Pulmonary artery endothelial cell (primary cell): Measurements from ENCODE around the gene SLC9A7. TPM values are rescaled to one million over a fixed set of nuclear protein-coding genes. Genes with fewer than 3 reads are reported as not detected.
"Not testable (repeated sequence)": the region's sequence is repeated elsewhere in the genome, so short reads cannot be mapped to it uniquely, and the experiment has no call there.

ENCODE experiments used
- DNase-seq: peaks from one replicate; pipeline ENCODE4 v3.0.0-alpha.2; 2011; ENCODE audit warnings: low read depth, low spot score
- total RNA-seq: library from RNA; depleted of rRNA; stranded (reverse); fragments of >200 nt; gene quantifications from 2 replicates; pipeline ENCODE4 v1.2.3, GENCODE V29; 2014

Gene SLC9A7
- total RNA-seq, 1 donor from 2014 or later = 35.6 TPM

DNA sequence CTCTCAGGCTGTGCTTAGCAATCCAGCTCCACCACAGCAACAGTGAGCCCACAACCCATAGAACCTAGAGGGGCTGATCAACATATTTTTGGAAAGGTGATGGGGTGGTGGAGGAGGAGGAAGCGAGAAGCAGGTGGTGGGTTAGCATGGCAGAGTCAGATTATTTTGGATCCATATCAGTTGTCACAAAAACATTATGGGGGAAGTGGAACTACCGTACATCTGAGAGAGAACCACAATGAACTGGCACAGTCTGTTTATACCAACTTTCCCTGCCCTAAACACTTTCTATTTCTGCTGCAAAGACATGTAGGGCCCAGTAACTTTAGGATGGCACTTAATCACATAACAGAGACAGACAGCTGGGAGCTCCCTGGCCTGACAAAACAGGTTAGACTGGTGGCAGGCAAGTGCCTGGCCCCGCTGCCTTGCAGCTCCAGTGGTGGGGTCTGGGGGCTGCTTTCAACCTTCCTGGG lies 4.3 kb downstream of the SLC9A7 start:
- DNase-seq = no peak

DNA sequence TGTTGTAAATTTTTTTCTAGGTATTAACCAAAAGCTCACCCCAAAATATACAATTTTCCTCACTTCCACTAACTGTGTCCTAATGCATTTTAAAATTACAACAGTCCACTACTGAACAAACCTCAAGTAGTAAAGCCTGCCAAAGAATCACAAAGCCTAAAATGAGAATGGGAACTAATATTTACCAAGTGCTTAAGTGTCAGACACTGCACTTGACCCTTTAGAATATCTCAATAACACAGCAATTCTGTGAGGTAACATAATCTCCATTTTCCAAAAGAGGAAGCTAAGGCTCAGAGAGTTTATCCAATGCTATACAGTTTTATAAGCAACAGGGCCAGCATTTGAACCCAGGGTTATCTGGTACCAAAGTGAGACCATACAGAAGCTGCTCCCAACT lies 4.9 kb downstream of the SLC9A7 start:
- no peak for DNase-seq

DNA sequence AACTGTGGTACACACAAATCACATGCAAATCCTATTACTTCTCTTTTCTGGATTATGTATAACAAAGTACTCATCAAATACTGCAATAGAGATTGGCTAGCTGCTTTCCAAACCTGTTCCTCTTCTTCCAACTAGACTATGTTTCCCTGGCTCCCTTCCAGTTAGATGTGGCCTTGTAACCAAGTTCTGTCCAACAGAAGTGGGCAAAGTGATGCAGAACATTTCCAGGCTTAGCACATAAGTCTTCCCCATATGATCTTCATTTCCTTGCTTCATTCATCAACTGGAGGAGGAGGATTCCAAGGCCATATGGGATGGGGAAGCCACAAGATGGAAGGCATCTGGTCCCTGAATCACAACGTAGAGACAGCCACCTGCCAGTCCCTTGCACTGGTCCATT lies 8.0 kb downstream of the SLC9A7 start:
- DNase-seq = no peak

DNA sequence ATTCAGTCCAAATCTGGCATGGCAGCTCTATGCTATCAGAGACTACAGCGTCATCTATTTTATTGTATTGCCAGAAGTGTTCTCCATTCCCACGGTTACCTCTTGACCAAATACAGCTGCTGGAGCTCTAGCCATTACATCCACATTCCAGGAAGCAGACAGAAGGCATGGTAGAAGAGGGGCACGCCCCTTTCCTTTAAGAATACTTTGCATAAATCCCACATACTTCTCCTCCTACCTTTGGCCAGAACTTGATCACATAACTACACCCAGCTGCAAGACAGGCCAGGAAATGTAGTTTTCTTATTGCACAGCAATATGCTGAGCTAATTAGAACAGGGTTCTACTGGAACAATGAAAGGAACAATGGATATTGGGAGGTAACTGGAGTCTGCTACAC lies 14.9 kb downstream of the SLC9A7 start:
- DNase-seq = no peak

DNA sequence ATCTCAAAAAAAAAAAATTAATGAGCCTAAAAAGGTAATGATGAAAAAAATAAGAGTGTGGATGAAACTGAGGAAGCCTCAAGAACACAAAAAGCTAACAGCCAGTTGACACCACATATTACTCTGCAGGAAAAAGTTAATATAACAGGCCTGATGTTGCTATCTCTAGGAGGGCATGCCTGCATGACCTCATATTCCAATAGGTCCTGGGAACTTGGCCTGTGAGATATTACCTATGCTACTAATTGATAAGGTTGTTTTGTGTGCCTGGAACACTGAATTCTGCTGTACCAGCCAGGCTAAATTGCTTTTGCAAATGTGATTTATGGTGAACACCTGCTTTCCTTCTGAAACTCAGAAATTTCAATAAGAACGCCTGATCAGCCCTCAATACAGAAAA lies 15.9 kb downstream of the SLC9A7 start:
- DNase-seq = no peak

DNA sequence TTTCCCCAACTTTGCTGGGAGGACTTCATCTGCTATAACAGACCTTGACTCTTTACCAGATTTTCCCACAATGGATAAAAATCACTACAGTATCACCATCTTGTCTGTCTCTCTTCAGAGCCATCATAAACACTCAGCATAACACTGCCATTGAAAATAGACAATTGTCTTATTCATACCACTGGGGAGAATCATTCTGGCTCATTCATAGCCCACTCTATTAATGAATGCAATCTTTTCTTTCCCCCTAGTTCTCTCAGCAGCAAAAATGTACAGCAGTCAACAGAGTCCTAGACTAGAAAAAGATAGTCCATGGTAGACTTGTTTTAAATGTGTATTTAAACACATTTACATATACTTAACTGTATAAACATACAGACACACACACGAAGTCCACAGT lies 19.2 kb downstream of the SLC9A7 start:
- no peak for DNase-seq

DNA sequence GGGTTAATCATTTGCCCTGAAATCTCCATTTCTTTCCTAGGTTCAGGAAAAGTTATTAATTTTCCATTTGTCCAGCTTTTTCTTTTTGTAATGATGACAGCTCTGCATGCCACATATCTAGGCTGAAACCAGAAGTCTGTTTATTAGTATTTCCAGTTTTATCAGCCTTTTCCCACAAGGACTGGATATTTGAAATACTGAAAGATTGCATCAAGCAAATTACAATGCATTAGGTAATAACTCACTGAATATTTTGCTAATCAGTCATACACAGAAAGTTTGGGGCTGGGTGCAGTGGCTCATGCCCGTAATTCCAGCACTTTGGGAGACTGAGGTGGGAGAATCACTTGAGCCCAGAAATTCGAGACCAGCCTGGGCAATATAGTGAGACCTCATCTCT lies 21.5 kb downstream of the SLC9A7 start:
- no peak for DNase-seq

DNA sequence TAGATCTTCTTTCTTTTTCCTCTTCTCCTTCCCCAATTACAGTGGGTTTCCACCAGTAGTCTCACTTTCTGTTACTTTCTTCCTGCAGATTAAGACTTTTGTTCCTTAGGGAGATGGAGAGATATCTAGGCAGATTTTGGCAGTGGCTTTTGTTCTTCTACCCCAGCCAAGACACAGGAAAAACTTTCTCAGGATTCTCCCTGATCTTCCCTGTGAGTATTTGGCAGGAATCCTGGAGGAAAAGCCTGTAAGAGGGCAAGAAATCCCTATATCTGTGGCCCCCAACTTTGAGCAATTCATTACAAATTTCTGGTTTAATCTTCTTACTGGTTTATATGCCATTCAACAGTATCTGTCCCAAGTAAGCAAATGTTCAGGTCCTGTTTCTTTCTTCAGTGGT lies 21.9 kb downstream of the SLC9A7 start:
- no peak for DNase-seq

DNA sequence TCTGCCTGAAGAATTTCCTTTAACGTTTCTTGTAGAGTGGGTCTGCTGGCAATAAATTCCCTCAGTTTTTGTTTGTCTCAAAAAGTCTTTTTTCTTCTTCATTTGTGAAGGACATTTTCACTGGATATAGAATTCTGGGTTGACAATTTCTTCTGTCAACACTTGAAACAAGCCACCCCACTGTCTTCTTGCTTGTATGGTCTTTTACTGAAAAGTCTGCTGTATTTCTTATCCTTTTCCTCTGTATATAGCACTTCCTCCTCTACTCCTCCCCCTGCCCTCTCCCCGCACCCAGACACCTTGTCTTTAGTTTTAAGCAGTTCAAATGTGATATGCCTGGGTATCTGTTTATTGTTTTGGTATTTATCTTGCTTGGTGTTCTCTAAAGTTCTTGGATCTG lies 23.3 kb downstream of the SLC9A7 start:
- no peak for DNase-seq

DNA sequence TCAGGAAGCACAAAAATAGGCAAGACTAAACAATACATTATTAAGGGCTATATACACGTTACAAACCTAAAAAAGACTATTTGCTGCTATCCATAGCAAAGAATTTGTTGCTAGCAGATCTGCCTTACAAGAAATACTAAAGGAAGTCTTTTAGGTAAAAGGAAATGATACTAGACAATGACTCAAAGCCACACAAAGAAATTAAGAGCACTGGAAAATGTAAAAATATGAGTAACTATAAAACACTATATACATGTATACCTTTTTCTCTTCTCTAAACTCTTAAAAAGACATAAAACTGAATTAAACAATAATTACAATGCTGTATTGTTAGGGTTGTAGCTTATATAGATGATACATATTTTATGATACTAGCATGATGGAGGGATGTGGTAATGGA lies 25.7 kb downstream of the SLC9A7 start:
- no peak for DNase-seq

DNA sequence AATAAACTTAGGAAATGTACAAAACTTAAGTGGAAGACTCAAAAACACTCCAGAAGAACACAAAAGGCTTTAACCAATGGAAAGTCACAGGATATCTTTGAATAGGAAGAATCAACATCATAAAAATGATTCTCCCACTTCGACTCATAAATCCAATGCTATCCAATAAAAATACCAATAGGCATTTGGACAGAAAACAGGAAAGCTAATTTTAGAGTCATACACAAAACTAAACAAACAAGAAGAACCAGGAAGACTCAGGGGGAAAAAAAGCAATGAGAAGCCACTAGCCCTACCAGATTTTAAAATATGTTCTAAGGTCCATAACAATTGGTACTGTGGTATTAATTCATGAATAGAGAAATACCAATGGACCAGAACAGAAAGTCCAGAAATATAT lies 28.2 kb downstream of the SLC9A7 start:
- DNase-seq = no peak

DNA sequence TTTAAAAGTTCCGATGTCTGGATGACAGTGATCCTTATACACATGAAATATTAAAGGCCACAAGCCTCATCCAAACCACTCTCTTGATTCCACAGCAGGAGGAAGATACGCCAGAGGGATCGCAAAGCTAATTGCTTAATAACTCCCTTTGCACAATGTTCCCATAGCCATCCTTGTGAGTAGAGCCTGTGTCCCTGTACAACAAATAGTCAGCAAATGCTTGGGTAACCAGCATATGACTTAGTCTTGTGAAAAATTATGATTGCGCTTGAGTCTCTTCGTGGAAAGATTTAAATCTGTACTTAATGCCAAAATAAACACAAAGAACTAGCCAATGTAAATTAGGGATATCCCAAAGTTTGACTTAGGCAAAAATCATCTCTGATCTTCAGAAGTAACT lies 31.5 kb downstream of the SLC9A7 start:
- DNase-seq = no peak

DNA sequence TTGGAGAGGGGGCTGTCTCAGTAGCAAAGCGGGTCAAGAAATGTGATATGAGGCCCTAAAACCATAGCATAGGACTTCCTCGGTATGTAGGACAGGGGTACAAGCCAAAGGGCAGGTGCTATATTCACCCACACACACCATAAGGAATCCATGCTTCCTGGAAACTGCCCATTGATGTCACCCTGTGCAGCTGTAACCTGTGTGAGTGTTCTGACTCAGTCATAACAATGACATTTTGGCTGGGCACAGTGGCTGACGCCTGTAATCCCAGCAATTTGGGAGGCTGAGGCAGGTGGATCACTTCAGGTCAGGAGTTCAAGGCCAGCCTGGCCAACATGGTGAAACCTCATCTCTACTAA lies 35.4 kb downstream of the SLC9A7 start:
- not testable (repeated sequence) for DNase-seq

DNA sequence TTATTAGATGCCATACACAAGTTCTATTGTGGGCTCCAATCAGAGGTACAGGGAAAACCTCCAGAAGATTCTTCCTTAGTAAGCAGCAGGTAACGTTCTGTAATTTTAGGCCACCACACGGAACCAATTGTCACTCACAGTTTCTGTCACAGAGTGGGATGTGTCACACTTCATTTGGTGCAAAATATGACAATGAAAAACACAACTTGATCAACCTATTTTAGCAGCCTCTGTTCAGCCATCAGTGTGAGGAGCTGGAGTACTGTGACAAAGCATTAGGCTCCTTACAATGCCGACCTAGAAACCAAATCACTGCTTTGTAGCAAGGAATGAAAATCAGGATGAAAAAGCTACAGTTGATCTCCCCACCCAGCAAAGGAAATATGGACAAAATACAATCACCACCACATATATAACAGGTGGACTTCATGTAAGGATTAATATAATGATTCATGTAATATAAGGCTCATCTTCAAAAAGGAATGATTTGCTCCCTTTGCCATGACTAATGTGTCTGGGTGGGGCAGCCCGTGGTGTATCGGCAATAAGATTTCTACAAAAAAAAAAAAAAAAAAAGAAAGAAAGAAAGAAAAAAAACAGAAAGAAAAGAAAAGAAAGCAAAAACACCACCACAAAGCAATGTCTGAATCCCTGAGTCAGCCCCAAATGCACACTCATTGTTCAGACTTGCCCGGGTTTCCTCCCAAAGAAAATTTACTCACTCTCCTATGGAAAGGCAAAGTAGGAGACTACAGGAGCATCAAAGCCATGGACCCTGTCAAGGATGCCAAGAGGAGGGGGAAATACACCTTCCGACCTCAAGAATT lies 36.0 kb downstream of the SLC9A7 start:
- no peak for DNase-seq

DNA sequence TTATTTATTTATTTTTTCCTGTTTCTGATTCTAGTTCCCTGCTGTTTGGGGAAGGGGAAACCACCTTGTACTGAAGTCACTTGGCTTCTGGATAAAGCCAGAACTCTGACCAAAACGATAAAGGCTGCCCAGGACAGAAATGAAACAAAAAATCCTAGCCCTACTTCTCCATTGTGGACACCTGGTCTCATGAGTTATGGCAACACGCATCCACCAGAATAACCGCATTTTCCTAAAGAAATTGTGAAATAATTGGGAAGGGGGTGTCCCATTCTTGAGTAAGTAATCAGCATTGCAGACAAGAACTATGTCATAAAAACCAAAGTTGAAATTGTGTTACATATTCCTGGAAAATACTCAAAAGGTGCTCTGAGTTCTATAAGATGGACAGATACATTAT lies 42.1 kb downstream of the SLC9A7 start:
- no peak for DNase-seq

DNA sequence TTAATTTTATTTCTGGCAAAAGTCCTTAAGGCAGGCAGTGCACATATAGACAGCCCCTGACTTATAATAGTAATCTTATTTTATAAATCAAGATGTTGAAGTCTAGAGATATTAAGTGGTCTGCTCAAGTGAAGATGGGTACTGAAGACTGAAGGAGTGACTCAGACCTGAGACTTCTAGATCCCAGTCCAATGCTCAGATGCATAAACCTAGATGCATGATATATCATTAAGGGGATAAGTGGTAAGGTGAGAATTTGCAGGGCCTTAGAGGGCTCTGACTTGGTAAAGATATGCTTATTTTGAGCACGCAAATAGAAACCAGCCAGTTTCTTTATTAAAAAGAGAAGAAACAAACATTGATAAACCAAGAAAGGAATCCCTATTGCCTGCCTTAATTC lies 42.9 kb downstream of the SLC9A7 start:
- DNase-seq = no peak

DNA sequence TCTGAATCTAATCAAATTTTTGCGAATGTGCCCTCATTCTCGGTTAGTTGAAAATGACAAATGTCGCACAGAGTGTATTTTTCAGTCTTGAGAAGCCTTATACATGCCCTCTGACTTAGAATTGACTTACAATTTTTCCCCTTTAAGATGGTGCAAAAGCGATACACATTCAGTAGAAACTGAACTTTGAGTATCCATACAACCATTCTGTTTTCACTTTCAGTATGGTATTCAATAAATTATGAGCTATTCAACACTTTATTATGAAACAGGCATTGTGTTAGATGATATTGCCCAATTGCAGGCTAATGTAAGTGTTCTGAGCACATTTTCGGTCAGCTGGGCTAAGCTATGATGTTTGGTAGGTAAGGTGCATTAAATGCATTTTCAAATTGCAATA lies 43.4 kb downstream of the SLC9A7 start:
- no peak for DNase-seq

DNA sequence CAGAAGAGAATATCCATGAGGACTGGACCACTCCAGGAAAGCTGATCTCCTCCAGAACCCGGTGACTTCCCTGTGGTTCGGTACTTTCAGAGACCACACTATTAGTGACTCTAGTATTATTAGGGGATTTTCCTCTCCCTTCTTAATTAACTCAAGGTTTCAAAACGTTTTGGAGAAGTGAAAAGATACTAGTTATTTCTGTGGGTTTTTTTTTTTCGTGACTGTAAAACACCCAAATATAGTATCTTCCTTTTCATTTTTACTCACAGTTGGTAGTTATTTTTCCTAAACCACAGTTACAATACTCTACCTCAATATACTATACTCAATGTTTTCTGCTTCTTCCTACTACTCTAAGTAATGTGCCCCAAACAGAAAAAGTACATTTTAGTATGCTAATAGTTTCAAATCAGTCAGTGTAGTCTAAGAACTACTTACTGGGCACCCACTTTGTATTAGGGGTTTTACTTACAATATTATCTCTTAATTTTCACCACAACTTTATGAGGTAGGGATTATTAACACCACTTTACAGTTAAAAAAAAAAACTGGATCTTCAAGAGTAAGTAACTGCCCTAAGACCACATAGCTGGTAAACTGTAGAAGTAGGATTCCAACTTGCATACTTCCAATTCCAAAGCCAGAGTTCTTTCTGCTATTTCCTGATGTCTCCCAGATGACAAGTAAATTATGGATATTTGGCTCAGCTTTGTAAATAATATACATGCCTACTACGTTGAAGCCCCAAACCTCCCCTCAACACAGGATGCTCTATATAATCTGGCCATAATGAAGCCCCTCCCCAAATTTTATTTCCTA lies 45.0 kb downstream of the SLC9A7 start:
- no peak for DNase-seq

DNA sequence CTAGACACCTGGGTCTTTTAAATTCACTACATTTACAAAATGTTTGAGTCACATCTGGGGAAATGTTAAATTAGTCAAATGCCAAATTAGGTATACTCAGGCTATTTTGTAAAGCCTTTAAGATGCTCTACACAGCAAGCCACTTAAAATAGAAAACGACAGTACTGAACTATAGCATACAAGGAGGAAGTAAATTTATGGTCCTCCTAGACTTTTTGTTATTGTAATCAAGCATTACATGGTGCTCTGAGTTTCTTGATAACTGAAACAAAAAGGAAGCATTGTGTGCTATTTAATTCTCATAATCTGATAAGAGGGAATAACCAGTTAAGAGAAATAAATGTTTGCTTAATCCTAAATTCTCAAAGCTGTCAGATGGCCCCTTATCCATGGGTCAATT lies 46.2 kb downstream of the SLC9A7 start:
- DNase-seq = no peak

DNA sequence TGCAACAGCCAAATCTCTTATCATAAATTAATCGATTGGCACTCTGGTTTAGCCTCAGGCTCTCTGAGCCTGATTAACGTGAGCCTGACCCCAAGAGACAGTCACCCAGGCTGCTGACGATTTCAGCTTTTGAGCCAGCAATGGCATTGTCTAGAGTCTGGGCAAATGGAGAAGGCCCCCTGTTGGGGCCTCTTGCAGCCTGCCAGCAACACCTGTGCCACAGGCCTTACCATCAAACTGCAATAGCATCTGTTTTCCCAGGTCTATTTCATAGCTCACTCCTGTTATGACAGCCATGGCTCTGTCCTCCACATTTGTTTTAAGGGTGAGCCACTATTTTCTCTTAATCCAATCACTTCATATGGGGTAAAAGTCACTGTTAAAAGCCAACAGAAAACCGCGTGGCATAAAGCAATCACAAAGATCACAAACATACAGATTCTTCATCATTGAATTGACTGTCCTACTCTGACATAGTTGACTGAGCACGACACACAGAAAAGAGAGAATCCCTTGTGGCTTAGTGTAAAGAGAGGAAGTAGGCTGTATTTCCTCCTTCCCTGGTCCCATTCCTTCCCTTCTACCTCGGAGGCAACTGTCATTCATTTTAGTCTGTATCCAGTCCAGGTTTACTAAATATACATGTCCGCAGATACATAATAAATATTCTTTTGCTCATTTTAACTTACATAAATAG lies 47.8 kb downstream of the SLC9A7 start:
- no peak for DNase-seq

DNA sequence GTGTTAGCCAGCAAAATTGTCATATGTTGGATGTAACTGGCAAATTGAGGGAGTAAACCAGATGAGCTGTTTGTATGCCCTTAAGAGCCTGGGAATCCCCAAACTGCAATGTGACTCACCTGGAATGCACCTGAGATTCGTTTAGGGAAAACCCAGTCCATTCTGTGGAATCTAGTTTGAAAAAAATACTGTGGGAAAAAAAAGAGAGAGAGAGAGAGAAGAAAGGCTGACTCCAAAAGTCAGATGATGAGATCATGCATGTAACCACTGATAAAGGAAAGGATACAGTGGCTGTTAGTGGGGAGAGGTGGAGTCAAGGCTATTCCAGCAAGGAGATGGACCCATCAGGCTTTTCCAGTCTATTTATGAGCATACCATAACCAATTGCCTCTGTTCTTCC lies 48.5 kb downstream of the SLC9A7 start:
- DNase-seq = no peak

DNA sequence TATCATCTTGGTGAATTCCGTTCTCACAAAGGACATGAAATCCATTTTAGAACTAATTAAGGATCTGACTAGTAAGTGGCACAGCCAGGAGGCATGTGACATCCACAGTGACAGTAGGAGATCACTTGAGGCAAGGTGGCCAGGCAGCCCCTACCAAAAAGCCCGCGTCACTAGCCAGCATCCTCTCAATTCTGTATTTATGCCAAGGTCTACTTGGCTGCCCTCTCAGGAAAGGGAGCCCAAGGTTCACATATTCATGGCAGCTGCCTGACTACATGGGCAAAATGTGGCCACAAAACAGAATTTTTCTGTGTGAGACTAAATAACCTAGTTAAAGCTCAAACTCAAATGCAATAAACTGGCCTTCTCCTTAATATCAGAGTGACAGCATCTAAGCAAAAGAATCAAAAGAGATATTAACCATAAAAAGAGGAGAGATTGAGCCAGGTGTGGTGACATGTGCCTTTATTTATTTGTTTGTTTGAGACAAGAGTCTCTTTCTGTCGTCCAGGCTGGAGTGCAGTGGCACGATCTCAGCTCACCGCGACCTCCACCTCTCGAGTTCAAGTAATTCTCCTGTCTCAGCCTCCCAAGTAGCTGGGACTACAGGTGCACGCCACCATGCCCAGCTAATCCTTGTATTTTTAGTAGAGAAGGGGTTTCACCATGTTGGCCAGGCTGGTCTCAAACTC lies 51.5 kb downstream of the SLC9A7 start:
- no peak for DNase-seq
